HG03457 (cell line): ENCODE data around the gene MACROD1.

Source experiments
- ATAC-seq: cut with Tn5 transposase; IDR thresholded peaks from one replicate; pipeline ENCODE4 v1.9.1; 2021; ENCODE audit warnings: moderate number of reproducible peaks; ENCODE audit not compliant: unreplicated experiment

MACROD1 gene

GRCh38 chr11:64094463-64095260 is 71.3 kb downstream of the MACROD1 start:
- ATAC-seq = no peak

- ATAC-seq = no peak
Observed at GRCh38 chr11:64093233-64094039, 72.5 kb downstream of the MACROD1 start.

- no peak for ATAC-seq
Observed at GRCh38 chr11:64092761-64093136, 73.2 kb downstream of the MACROD1 start.

- ATAC-seq = no peak
Observed at GRCh38 chr11:64092111-64092760, 73.7 kb downstream of the MACROD1 start.

GRCh38 chr11:64090806-64091516 is 75.0 kb downstream of the MACROD1 start:
- no peak for ATAC-seq

- no peak for ATAC-seq
Observed at GRCh38 chr11:64089915-64090805, 75.8 kb downstream of the MACROD1 start.

GRCh38 chr11:64089493-64089892 is 76.4 kb downstream of the MACROD1 start:
- ATAC-seq = no peak

GRCh38 chr11:64089027-64089360 is 76.9 kb downstream of the MACROD1 start:
- ATAC-seq = no peak

- ATAC-seq = no peak
Observed at GRCh38 chr11:64088162-64089026, 77.5 kb downstream of the MACROD1 start.

GRCh38 chr11:64086258-64087123 is 79.4 kb downstream of the MACROD1 start:
- ATAC-seq = no peak

- ATAC-seq = no peak
Observed at GRCh38 chr11:64085906-64086257, 80.0 kb downstream of the MACROD1 start.

GRCh38 chr11:64084951-64085710 is 80.8 kb downstream of the MACROD1 start:
- ATAC-seq = no peak

GRCh38 chr11:64084146-64084950 is 81.6 kb downstream of the MACROD1 start:
- no peak for ATAC-seq

GRCh38 chr11:64083398-64084080 is 82.4 kb downstream of the MACROD1 start:
- ATAC-seq = no peak

- no peak for ATAC-seq
Observed at GRCh38 chr11:64081745-64082442, 84.0 kb downstream of the MACROD1 start.

GRCh38 chr11:64080390-64080789 is 85.5 kb downstream of the MACROD1 start:
- ATAC-seq = no peak
